Hepatic stellate cell (primary cell): ENCODE results near the gene GAN.
A peak's percentile ranks its signal among the peaks of the same experiment; 100 is the strongest.

ENCODE experiments used
- DNase-seq: peaks from one replicate; pipeline ENCODE4 v3.0.0; 2011; ENCODE audit warnings: low spot score

The GAN gene

GRCh38 chr16:81314603-81315270 is at the start of gene GAN:
Gene GAN, plus strand, starts transcription at chr16:81314962. Its CDS starts 152 bp downstream, at chr16:81315114.
- DNase-seq, result peak; percentile 94

GRCh38 chr16:81265052-81265451 is 49.7 kb upstream of the GAN start:
- no peak for DNase-seq

- no peak for DNase-seq
Measured at GRCh38 chr16:81265658-81266451, 48.9 kb upstream of the GAN start.

- no peak for DNase-seq
Measured at GRCh38 chr16:81266680-81267095, 48.1 kb upstream of the GAN start.

- no peak for DNase-seq
Measured at GRCh38 chr16:81268509-81268908, 46.3 kb upstream of the GAN start.

- DNase-seq, result no peak
Measured at GRCh38 chr16:81273223-81273950, 41.4 kb upstream of the GAN start.

- no peak for DNase-seq
Measured at GRCh38 chr16:81275064-81275532, 39.7 kb upstream of the GAN start.

- DNase-seq, result no peak
Measured at GRCh38 chr16:81275795-81276194, 39.0 kb upstream of the GAN start.

GRCh38 chr16:81276323-81276722 is 38.4 kb upstream of the GAN start:
- no peak for DNase-seq

GRCh38 chr16:81277541-81278080 is 37.2 kb upstream of the GAN start:
- no peak for DNase-seq

- no peak for DNase-seq
Measured at GRCh38 chr16:81278526-81278925, 36.2 kb upstream of the GAN start.

GRCh38 chr16:81279392-81279791 is 35.4 kb upstream of the GAN start:
- no peak for DNase-seq

GRCh38 chr16:81280393-81280792 is 34.4 kb upstream of the GAN start:
- no peak for DNase-seq

- DNase-seq, result no peak
Measured at GRCh38 chr16:81283044-81283443, 31.7 kb upstream of the GAN start.

GRCh38 chr16:81284995-81285600 is 29.7 kb upstream of the GAN start:
- DNase-seq, result no peak

GRCh38 chr16:81286190-81286589 is 28.6 kb upstream of the GAN start:
- DNase-seq, result no peak

- DNase-seq, result no peak
Measured at GRCh38 chr16:81291117-81291516, 23.6 kb upstream of the GAN start.

- no peak for DNase-seq
Measured at GRCh38 chr16:81292936-81293335, 21.8 kb upstream of the GAN start.

GRCh38 chr16:81293909-81294802 is 20.6 kb upstream of the GAN start:
- peak; percentile 55 for DNase-seq

GRCh38 chr16:81296631-81297030 is 18.1 kb upstream of the GAN start:
- DNase-seq, result no peak

GRCh38 chr16:81307770-81308169 is 7.0 kb upstream of the GAN start:
- no peak for DNase-seq
